ENCODE results near the gene GRIP2.

DNA sequence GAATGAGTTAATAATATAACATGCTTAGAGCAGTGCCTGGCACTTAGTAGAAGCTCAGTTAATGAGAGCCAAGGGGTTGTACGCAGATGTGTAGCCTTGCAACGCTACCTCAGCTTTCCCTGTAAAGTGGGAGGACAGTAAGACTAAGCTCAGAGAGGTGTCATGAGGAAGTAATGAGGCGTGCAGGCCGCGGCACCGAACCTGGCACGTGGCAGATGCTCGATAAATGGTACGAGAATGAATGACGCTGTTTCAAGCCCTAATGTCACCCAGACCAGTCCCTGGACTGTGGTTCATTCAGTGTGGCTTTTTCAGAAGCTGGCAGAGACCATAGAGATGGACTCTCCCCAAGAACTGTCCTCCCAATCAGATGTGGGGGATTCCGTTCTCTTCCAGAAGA lies 21.2 kb downstream of the GRIP2 start:
- TF ChIP-seq, protein P1, sequence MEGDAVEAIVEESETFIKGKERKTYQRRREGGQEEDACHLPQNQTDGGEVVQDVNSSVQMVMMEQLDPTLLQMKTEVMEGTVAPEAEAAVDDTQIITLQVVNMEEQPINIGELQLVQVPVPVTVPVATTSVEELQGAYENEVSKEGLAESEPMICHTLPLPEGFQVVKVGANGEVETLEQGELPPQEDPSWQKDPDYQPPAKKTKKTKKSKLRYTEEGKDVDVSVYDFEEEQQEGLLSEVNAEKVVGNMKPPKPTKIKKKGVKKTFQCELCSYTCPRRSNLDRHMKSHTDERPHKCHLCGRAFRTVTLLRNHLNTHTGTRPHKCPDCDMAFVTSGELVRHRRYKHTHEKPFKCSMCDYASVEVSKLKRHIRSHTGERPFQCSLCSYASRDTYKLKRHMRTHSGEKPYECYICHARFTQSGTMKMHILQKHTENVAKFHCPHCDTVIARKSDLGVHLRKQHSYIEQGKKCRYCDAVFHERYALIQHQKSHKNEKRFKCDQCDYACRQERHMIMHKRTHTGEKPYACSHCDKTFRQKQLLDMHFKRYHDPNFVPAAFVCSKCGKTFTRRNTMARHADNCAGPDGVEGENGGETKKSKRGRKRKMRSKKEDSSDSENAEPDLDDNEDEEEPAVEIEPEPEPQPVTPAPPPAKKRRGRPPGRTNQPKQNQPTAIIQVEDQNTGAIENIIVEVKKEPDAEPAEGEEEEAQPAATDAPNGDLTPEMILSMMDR (IDR thresholded peaks at IDR 0.05; ENCODE audit: low read length): no peak
- TF ChIP-seq EZH2 (IDR thresholded peaks at IDR 0.05; ENCODE audit: borderline replicate concordance, low read length): no peak

Data from OCI-LY1 (cell line).